ENCODE data around the gene RNF220.

- TF ChIP-seq CTCF (tag by site-specific recombination; IDR thresholded peaks at IDR 0.05) = no peak
- no peak for TF ChIP-seq TSHZ1 (tag by site-specific recombination; IDR thresholded peaks at IDR 0.05; ENCODE audit: borderline replicate concordance)
- no peak for TF ChIP-seq KLF16 (tag by site-specific recombination; IDR thresholded peaks at IDR 0.05)
- no peak for TF ChIP-seq ZNF324 (tag by site-specific recombination; IDR thresholded peaks at IDR 0.05)
- no peak for TF ChIP-seq ZNF239 (tag by site-specific recombination; IDR thresholded peaks at IDR 0.05)
- no peak for TF ChIP-seq ZIC2 (tag by site-specific recombination; IDR thresholded peaks at IDR 0.05)
- TF ChIP-seq ZBTB49 (tag by site-specific recombination; IDR thresholded peaks at IDR 0.05; ENCODE audit: low read depth) = no peak
- no peak for TF ChIP-seq ZNF660 (tag by site-specific recombination; IDR thresholded peaks at IDR 0.05)
- TF ChIP-seq REST (tag by site-specific recombination; IDR thresholded peaks at IDR 0.05) = no peak
- TF ChIP-seq ZNF837 (tag by site-specific recombination; IDR thresholded peaks at IDR 0.05) = no peak
- no peak for TF ChIP-seq PRDM6 (tag by site-specific recombination; IDR thresholded peaks at IDR 0.05)
These were observed 259.8 kb downstream of the RNF220 start for GRCh38 chr1:44664730-44665370.
